Left lung (tissue), 10 donors: ENCODE measurements around the gene OR2V2. TPM values are rescaled to one million over a fixed set of nuclear protein-coding genes. Genes with fewer than 3 reads are reported as not detected.

Source experiments
- ATAC-seq: fragments of 200-7000 bp; cut with Tn5 transposase; one replicate; pipeline ENCODE4 v1.9.1; 2020; ENCODE audit warnings: moderate library complexity
- DNase-seq, 4 donors: peaks; one replicate each; pipeline ENCODE4 v3.0.0-alpha.2; 2013 to 2020
- H3K27ac ChIP-seq, 2 donors: fragments of 200-600 bp; sonication (generic) in 1 of 2; one replicate each; pipeline versions ENCODE4 v1.5.0 to v1.8.0; 2020 to 2021
- H3K27me3 ChIP-seq, 2 donors: fragments of 200-600 bp; sonication (generic) in 1 of 2; one replicate each; pipeline versions ENCODE4 v1.5.0 to v1.8.0; 2020 to 2021
- H3K36me3 ChIP-seq, 2 donors: fragments of 200-600 bp; sonication (generic) in 1 of 2; one replicate each; pipeline versions ENCODE4 v1.5.0 to v1.8.0; 2020 to 2021
- H3K4me1 ChIP-seq, 2 donors: fragments of 200-600 bp; one replicate each; pipeline ENCODE4 v1.8.0; 2021
- H3K4me3 ChIP-seq, 2 donors: fragments of 200-600 bp; sonication (generic) in 1 of 2; one replicate each; pipeline versions ENCODE4 v1.5.0 to v1.8.0; 2020 to 2021; ENCODE audit warnings: mild to moderate bottlenecking in 1 of 2
- H3K9me3 ChIP-seq, 2 donors: fragments of 200-600 bp; sonication (generic) in 1 of 2; one replicate each; pipeline versions ENCODE4 v1.5.0 to v1.8.0; 2020 to 2021
- CTCF ChIP-seq, 2 donors: fragments of 200-600 bp; sonication (generic) in 1 of 2; IDR thresholded peaks; one replicate each; pipeline versions ENCODE4 v1.5.0 to v1.8.0; 2021; ENCODE audit warnings: antibody characterized with exemption in 2 of 2
- intact Hi-C, 2 donors: fragments of 100-400 bp; cut with DNase I; formaldehyde crosslinking; loops; one replicate each; pipeline versions ENCODE4 v1.11.2 to v1.14.2; 2022
- polyA plus RNA-seq, 6 donors: library from polyadenylated mRNA; unstranded; fragments of 120-200 nt; gene quantifications; one replicate each; pipeline ENCODE4 v1.2.1, GENCODE V29; 2013; ENCODE audit not compliant: insufficient read length in 6 of 6
- total RNA-seq, 2 donors: library from RNA; stranded (reverse); fragmentation: NEBNext Ultra II Directional; extraction: Animal tissue kit (Norgen Biotek cat#: 25700); gene quantifications; one replicate each; pipeline ENCODE4 v1.2.1, GENCODE V29; 2021
- donor health status: DM: no; HTN: yes; CAD: no.
- donor health status: DM: no; HTN: no; CAD: no.

Gene OR2V2
- total and polyA plus RNA-seq, 8 donors = 0.03 to 0.06 (median 0.04) TPM; not detected in 4

GRCh38 chr5:181151146-181151545, 3.8 kb downstream of the OR2V2 start:
- no peak overlapping the region for H3K27ac ChIP-seq
- TF ChIP-seq CTCF (IDR thresholded peaks at IDR 0.05) = no peak
- intact Hi-C loops = no loop called here
- H3K4me1 ChIP-seq = no peaks in the 10 kb centered on the region
- H3K27me3 ChIP-seq = peaks cover 0 to 39% of the 10 kb centered on the region in 2 donors
- H3K9me3 ChIP-seq = no peaks in the 10 kb centered on the region
- no peak overlapping the region for H3K4me3 ChIP-seq
- DNase-seq (no peak), ATAC-seq (no peak)
- H3K36me3 ChIP-seq = no peaks in the 10 kb centered on the region

GRCh38 chr5:181152406-181152805, 5.0 kb downstream of the OR2V2 start:
- intact Hi-C loops = no loop called here
- Histone ChIP-seq H3K36me3 (no peaks in the 10 kb centered on the region), H3K9me3 (no peaks in the 10 kb centered on the region), H3K27ac (no peak overlapping the region), H3K27me3 (peaks cover 0 to 35% of the 10 kb centered on the region in 2 donors), H3K4me3 (no peak overlapping the region), H3K4me1 (no peaks in the 10 kb centered on the region)
- TF ChIP-seq CTCF (IDR thresholded peaks at IDR 0.05) = no peak
- DNase-seq (no peak), ATAC-seq (no peak)

GRCh38 chr5:181153814-181154213, 6.4 kb downstream of the OR2V2 start:
- H3K9me3 ChIP-seq = no peaks in the 10 kb centered on the region
- intact Hi-C loops = no loop called here
- no peak for ATAC-seq
- peaks cover 0 to 21% of the 10 kb centered on the region in 2 donors for H3K27me3 ChIP-seq
- no peak for TF ChIP-seq CTCF (IDR thresholded peaks at IDR 0.05)
- no peak overlapping the region for H3K27ac ChIP-seq
- H3K4me3 ChIP-seq = no peak overlapping the region
- H3K36me3 ChIP-seq = no peaks in the 10 kb centered on the region
- DNase-seq = no peak
- H3K4me1 ChIP-seq = no peaks in the 10 kb centered on the region

- H3K4me1 ChIP-seq = peaks cover 0 to 6% of the 10 kb centered on the region in 2 donors
- no peak overlapping the region for H3K27ac ChIP-seq
- no peak for TF ChIP-seq CTCF (IDR thresholded peaks at IDR 0.05)
- H3K27me3 ChIP-seq = no peaks in the 10 kb centered on the region
- no peaks in the 10 kb centered on the region for H3K36me3 ChIP-seq
- intact Hi-C loops = no loop called here
- H3K4me3 ChIP-seq = no peak overlapping the region
- no peaks in the 10 kb centered on the region for H3K9me3 ChIP-seq
- DNase-seq (no peak), ATAC-seq (no peak)
Measured at GRCh38 chr5:181156758-181157157, 9.4 kb downstream of the OR2V2 start.

GRCh38 chr5:181158869-181159268, 11.5 kb downstream of the OR2V2 start:
- Histone ChIP-seq H3K9me3 (no peaks in the 10 kb centered on the region), H3K4me1 (peaks cover 0 to 6% of the 10 kb centered on the region in 2 donors), H3K27ac (no peak overlapping the region), H3K4me3 (no peak overlapping the region), H3K36me3 (no peaks in the 10 kb centered on the region), H3K27me3 (peaks cover 0 to 11% of the 10 kb centered on the region in 2 donors)
- no peak for TF ChIP-seq CTCF (IDR thresholded peaks at IDR 0.05)
- ATAC-seq (no peak), DNase-seq (no peak)
- intact Hi-C loops = no loop called here
